Pancreas (tissue), 10 donors: Measurements from ENCODE around the gene PRDM16. TPM values are rescaled to one million over a fixed set of nuclear protein-coding genes. Genes with fewer than 3 reads are reported as not detected.

Experiments used
- ATAC-seq, 4 donors: fragments of 200-7000 bp; cut with Tn5 transposase; one replicate each; pipeline versions ENCODE4 v1.8.0 to v1.9.1; 2020; ENCODE audit warnings: mild to moderate bottlenecking in 4 of 4, moderate library complexity in 4 of 4
- DNase-seq, 6 donors: peaks; one replicate each; pipeline ENCODE4 v3.0.0-alpha.2; 2020
- FAIRE-seq: peaks from 2 replicates; lab custom pipeline; 2012; peaks lifted over from hg19 to GRCh38; lab: Jason Lieb, UNC
- H3K27ac ChIP-seq, 4 donors: fragments of 200-600 bp; sonication (generic); 1 replicate in 3 of 4; 2 replicates in 1 of 4; pipeline versions ENCODE4 v1.5.0 to v1.8.0; 2020
- H3K27me3 ChIP-seq, 4 donors: fragments of 200-600 bp; one replicate each; pipeline ENCODE4 v1.8.0; 2021
- H3K36me3 ChIP-seq, 3 donors: fragments of 200-600 bp; sonication (generic) in 1 of 3; one replicate each; pipeline versions ENCODE4 v1.5.0 to v1.8.0; 2020 to 2021
- H3K4me1 ChIP-seq, 3 donors: fragments of 200-600 bp; one replicate each; pipeline ENCODE4 v1.8.0; 2021
- H3K4me3 ChIP-seq, 4 donors: fragments of 200-600 bp; sonication (generic) in 2 of 4; one replicate each; pipeline versions ENCODE4 v1.5.0 to v1.8.0; 2020 to 2021
- H3K9me3 ChIP-seq, 4 donors: fragments of 200-600 bp; one replicate each; pipeline ENCODE4 v1.8.0; 2021
- WGBS, 2 donors: extraction: QIAGEN DNeasy Blood & Tissue Kit; methylation state at CpG; one replicate each; pipeline ENCODE4 v1.1.7; 2013; 5-methylcytosine and 5-hydroxymethylcytosine counted together
- intact Hi-C, 3 donors: fragments of 100-400 bp; cut with DNase I; formaldehyde crosslinking; loops; one replicate each; pipeline versions ENCODE4 v1.11.1 to v1.14.2; 2022
- polyA plus RNA-seq, 2 donors: library from polyadenylated mRNA; stranded (reverse); fragments of 200-250 nt; gene quantifications; one replicate each; pipeline ENCODE4 v1.2.3, GENCODE V29; 2013
- total RNA-seq, 6 donors: library from RNA; stranded (reverse); fragmentation: NEBNext Ultra II Directional in 4 of 6; extraction: Animal tissue kit (Norgen Biotek cat#: 25700) in 4 of 6; gene quantifications; one replicate each; pipeline versions ENCODE4 v1.2.1 to v1.2.4, GENCODE V29; 2021 to 2023
- TF ChIP-seq, protein P1 (sequence below), 4 donors: fragments of 200-600 bp; sonication (generic) in 3 of 4; IDR thresholded peaks; one replicate each; pipeline versions ENCODE4 v1.5.0 to v1.8.0; 2021; ENCODE audit warnings: antibody characterized with exemption in 4 of 4
- donor health status: healthy with polysubstance abuse.
- donor health status: DM: no; HTN: no; CAD: no; lungs with moderate emphysema.
- donor health status: DM: no; HTN: no; CAD: no.
- donor health status: control.
- donor health status: control.
- donor health status: Bipolar disorder and iron deficiency.
- donor health status: DM: yes; HTN: yes; CAD: no.
- donor health status: DM: no; HTN: no; CAD: no.
- donor health status: DM: no; HTN: no; CAD: no.
- donor health status: DM: yes; HTN: yes; CAD: no.

PRDM16 gene
- total and polyA plus RNA-seq, 8 donors, result 6.6 to 19.2 (median 14.9) TPM

DNA sequence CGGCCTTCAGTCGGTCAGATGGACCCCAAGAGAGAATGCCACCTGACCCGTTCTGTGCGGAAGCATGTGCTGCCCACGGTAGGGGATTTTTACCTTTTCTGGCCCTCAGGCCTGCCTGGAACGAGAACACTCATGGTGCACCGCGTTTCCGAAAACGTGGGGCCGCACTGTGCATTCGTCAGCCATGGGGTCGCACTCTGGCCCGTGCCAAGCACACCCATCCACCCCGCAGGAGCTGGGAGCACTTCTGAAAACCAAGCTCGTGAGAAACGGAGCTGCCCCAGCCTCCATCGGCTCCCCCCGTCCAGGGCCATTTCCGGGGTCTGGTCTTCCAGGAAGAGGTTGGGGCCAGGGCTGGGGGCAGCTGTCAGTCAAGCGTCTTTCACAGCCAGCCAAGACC lies 72.8 kb downstream of the PRDM16 start:
- DNase-seq (no peak), FAIRE-seq (no peak), ATAC-seq (no peak)
- WGBS, 2 donors, result 85 to 88% methylated on average over 21 of the region's 21 CpGs
- TF ChIP-seq, protein P1, sequence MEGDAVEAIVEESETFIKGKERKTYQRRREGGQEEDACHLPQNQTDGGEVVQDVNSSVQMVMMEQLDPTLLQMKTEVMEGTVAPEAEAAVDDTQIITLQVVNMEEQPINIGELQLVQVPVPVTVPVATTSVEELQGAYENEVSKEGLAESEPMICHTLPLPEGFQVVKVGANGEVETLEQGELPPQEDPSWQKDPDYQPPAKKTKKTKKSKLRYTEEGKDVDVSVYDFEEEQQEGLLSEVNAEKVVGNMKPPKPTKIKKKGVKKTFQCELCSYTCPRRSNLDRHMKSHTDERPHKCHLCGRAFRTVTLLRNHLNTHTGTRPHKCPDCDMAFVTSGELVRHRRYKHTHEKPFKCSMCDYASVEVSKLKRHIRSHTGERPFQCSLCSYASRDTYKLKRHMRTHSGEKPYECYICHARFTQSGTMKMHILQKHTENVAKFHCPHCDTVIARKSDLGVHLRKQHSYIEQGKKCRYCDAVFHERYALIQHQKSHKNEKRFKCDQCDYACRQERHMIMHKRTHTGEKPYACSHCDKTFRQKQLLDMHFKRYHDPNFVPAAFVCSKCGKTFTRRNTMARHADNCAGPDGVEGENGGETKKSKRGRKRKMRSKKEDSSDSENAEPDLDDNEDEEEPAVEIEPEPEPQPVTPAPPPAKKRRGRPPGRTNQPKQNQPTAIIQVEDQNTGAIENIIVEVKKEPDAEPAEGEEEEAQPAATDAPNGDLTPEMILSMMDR (IDR thresholded peaks at IDR 0.05), result no peak
- Histone ChIP-seq H3K9me3 (no peaks in the 10 kb centered on the region), H3K4me1 (peaks cover 0 to 9% (median 0%) of the 10 kb centered on the region in 3 donors), H3K36me3 (no peaks in the 10 kb centered on the region), H3K27me3 (no peaks in the 10 kb centered on the region), H3K4me3 (no peak overlapping the region), H3K27ac (no peak overlapping the region)
- intact Hi-C loops, result no loop called here

DNA sequence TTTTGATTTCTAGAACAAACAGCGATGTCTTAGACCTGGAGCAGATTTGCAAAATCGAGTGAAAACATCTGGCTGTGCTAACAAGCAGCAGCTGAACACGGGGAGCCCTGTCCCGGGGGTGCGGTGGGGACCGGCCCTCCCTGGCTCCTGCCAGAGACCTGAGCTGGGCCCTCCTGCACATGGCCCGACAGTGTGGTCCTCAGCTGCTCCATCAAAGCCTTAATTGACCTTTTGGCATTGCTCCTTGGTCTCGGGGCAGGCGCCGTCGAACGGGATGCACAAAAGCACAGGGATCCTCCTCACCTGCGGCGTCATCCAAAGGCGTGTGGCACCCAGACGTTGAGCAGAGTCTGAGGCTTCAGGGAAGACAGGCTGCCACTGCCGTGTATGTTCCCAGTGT lies 73.2 kb downstream of the PRDM16 start:
- no peaks in the 10 kb centered on the region for H3K9me3 ChIP-seq
- intact Hi-C loops, result no loop called here
- 69 to 82% methylated on average over 17 of the region's 17 CpGs for WGBS, 2 donors
- no peak overlapping the region for H3K4me3 ChIP-seq
- peaks cover 0 to 9% (median 0%) of the 10 kb centered on the region in 3 donors for H3K4me1 ChIP-seq
- DNase-seq (no peak), FAIRE-seq (no peak), ATAC-seq (no peak)
- no peaks in the 10 kb centered on the region for H3K36me3 ChIP-seq
- H3K27me3 ChIP-seq, result no peaks in the 10 kb centered on the region
- TF ChIP-seq, protein P1 (IDR thresholded peaks at IDR 0.05), result no peak
- no peak overlapping the region for H3K27ac ChIP-seq

DNA sequence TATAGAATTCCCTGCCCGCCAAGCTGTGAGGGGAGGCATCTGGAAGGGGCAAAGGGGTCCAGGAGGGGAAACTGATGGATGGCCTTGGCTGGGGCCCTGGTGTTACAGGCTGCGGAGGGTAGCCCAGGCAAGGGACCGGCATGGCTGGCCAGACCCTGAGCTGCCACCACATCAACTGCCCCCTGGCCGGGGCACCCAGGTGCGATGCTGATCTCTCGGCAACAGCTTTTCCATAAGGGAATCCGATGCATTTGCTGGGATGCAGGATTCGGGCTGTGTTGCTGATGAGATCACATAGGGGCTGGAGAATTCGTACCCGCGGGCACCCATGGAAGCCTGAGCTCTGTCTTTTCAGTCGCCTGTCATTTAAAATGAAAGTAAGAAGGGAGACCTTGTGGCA lies 73.7 kb downstream of the PRDM16 start:
- H3K4me1 ChIP-seq, result peaks cover 0 to 9% (median 0%) of the 10 kb centered on the region in 3 donors
- no peaks in the 10 kb centered on the region for H3K27me3 ChIP-seq
- H3K4me3 ChIP-seq, result no peak overlapping the region
- TF ChIP-seq, protein P1 (IDR thresholded peaks at IDR 0.05), result no peak
- no peaks in the 10 kb centered on the region for H3K9me3 ChIP-seq
- DNase-seq (no peak), ATAC-seq (no peak), FAIRE-seq (no peak)
- H3K27ac ChIP-seq, result no peak overlapping the region
- 91 to 93% methylated on average over 12 of the region's 12 CpGs for WGBS, 2 donors
- no peaks in the 10 kb centered on the region for H3K36me3 ChIP-seq
- intact Hi-C loops, result no loop called here

DNA sequence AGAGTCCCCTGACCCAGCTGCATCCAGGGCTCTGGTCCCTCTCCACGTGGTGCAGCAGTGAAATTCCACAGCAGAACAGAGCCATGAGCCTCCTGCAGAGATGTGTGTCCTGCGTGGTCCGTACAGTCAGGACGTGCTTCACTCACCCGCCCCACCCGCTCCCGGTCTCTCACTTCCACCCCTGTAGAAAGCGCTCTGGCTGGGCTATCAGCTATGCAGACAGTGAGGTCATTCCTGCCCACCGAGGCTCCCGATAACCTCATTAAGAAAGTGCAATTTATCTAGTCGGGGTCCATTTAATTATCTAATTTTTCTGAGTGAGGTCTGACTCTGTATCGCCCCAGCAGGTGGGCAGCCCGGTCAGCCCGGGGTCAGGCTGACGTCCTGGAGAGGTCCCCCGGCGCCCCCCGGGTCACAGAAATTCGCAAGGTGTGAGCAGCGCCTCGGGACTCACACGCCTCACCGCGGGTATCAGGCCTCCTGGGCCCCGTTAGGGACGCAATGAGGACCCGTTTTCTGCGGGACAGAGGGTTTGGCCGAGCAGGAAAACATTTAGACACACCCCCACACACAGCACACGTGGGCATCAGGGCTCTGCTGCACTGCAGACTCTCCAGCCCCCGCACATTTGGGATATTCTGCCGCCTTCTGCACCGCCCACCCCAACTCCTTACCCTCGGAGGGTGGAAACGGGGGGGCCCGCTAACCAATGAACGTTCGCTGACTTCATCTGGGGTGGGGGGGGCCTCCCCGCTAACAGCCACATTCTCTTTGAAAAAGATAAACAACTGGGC lies 76.7 kb downstream of the PRDM16 start:
- Histone ChIP-seq H3K27ac (no peak overlapping the region), H3K27me3 (no peaks in the 10 kb centered on the region), H3K4me3 (no peak overlapping the region), H3K36me3 (no peaks in the 10 kb centered on the region), H3K9me3 (no peaks in the 10 kb centered on the region), H3K4me1 (no peaks in the 10 kb centered on the region)
- intact Hi-C loops, result no loop called here
- ATAC-seq (no peak), FAIRE-seq (no peak), DNase-seq (no peak)
- TF ChIP-seq, protein P1 (IDR thresholded peaks at IDR 0.05), result no peak
- WGBS, 2 donors, result 79 to 84% methylated on average over 36 to 39 of the region's 39 CpGs

DNA sequence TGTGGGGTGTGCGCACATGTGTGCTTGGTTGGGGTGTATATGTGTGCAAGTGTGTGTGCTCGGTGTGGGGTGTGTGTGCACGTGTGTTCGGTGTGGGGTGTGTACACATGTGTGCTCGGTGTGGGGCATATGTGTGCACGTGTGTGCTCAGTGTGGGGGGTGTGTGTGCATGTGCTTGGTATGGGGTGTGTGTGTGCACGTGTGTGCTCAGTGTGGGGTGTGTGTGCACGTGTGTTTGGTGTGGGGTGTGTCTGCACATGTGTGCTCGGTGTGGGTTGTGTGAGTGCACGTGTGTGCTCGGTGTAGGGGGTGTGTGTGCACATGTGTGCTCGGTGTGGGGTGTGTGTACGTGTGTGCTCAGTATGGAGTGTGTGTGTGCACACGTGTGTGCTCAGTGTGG lies 77.5 kb downstream of the PRDM16 start:
- Histone ChIP-seq H3K36me3 (no peaks in the 10 kb centered on the region), H3K4me3 (no peak overlapping the region), H3K27me3 (no peaks in the 10 kb centered on the region), H3K27ac (no peak overlapping the region), H3K9me3 (no peaks in the 10 kb centered on the region), H3K4me1 (no peaks in the 10 kb centered on the region)
- DNase-seq (no peak), FAIRE-seq (no peak), ATAC-seq (no peak)
- intact Hi-C loops, result no loop called here
- TF ChIP-seq, protein P1 (IDR thresholded peaks at IDR 0.05), result no peak
- WGBS, 2 donors, result 89 to 94% methylated on average over 14 of the region's 14 CpGs
